Fibroblast of the aortic adventitia (primary cell): ENCODE results near the gene SPATA19. TPM values are rescaled to one million over a fixed set of nuclear protein-coding genes. Genes with fewer than 3 reads are reported as not detected.

Experiments
- DNase-seq: peaks from one replicate; pipeline ENCODE4 v3.0.0-alpha.2; 2010; ENCODE audit warnings: low read depth
- H3K4me3 ChIP-seq: 2 replicates; pipeline ENCODE4 v1.5.1; 2011; ENCODE audit warnings: low read depth, mild to moderate bottlenecking, control low read depth, low read length, moderate library complexity
- total RNA-seq: library from RNA; depleted of rRNA; stranded (reverse); fragments of >200 nt; gene quantifications from 2 replicates; pipeline ENCODE4 v1.2.3, GENCODE V29; 2012; ENCODE audit warnings: low replicate concordance
- TF ChIP-seq, protein P1 (sequence below): IDR thresholded peaks from 2 replicates; pipeline ENCODE4 v1.5.1; 2011; ENCODE audit warnings: mild to moderate bottlenecking, low read length, control low read depth, inconsistent platforms; ENCODE audit not compliant: insufficient read depth

The SPATA19 gene
- total RNA-seq, 1 donor = not detected

DNA sequence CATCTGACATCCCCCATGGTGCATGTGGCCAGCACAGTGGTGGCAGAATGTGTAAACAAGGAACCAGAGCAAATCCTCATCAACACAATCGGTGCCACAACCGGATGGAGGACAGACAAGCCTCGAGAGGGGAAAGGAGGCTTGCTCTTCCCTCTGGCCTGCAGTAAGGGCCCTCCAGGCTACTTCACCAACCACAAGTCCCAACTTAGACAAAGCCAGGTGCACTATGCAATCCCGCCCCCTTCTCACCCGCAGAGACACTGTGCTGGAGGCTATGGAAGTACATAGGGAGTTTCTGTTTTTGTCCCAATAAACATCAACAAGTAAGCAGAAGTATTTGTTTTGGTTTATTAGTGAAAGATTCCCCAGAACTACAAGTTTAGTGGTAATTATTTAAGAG is 54.3 kb downstream of the SPATA19 start:
- DNase-seq = no peak
- TF ChIP-seq, protein P1, sequence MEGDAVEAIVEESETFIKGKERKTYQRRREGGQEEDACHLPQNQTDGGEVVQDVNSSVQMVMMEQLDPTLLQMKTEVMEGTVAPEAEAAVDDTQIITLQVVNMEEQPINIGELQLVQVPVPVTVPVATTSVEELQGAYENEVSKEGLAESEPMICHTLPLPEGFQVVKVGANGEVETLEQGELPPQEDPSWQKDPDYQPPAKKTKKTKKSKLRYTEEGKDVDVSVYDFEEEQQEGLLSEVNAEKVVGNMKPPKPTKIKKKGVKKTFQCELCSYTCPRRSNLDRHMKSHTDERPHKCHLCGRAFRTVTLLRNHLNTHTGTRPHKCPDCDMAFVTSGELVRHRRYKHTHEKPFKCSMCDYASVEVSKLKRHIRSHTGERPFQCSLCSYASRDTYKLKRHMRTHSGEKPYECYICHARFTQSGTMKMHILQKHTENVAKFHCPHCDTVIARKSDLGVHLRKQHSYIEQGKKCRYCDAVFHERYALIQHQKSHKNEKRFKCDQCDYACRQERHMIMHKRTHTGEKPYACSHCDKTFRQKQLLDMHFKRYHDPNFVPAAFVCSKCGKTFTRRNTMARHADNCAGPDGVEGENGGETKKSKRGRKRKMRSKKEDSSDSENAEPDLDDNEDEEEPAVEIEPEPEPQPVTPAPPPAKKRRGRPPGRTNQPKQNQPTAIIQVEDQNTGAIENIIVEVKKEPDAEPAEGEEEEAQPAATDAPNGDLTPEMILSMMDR = no peak
- no peak overlapping the region for H3K4me3 ChIP-seq

Other genes starting within 250 kb of the SPATA19 start
- gene IGSF9B, start 111.5 kb upstream of the SPATA19 start, total RNA-seq = 1.7 and 3.2 TPM in 2 replicates
- gene JAM3, start 223.6 kb upstream of the SPATA19 start, total RNA-seq = 61.6 and 63.0 TPM in 2 replicates